G401 (cell line): Measurements from ENCODE around the gene DISP3. TPM values are rescaled to one million over a fixed set of nuclear protein-coding genes. Genes with fewer than 3 reads are reported as not detected.

Source experiments
- DNase-seq: peaks from one replicate; pipeline ENCODE4 v3.0.0-alpha.2; 2015; ENCODE audit warnings: low spot score
- in situ Hi-C: cut with HindIII; loops from 2 replicates; pipeline ENCODE4 v1.10.0; 2016; ENCODE audit warnings: low sequenced_read_pairs, mixed read lengths
- total RNA-seq: library from RNA; depleted of rRNA; stranded (reverse); fragments of >200 nt; shearing (Covaris generic); gene quantifications from 2 replicates; pipeline ENCODE4 v1.2.3, GENCODE V29; 2014

Gene DISP3
- total RNA-seq, 1 experiment from 2014 or later, result not detected

DNA sequence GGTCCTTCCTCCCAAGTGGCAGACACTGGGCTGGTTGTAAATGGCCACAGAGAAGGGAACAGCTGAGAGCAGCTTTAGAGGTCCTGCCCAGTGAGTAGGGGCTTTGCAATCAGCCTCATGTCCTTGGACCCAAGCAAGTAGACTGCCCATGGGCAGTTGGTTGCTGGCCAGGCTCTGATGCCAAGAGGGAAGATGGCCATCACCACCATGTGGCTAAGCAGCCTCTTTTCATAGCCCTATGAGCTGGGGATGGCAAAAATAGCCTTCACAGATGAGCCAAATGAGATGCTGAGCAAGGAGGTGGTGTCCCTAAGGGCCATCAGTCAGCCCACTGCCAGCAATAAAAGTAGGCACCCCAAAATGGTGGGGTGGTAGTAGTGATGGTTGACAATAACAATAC, 3.2 kb downstream of the DISP3 start:
- in situ Hi-C loops, result loop anchor here (25.0 kb wide), 1 partner anchor 155 kb away; no protein-coding TSS in a partner anchor
- peak; percentile 58 for DNase-seq

DNA sequence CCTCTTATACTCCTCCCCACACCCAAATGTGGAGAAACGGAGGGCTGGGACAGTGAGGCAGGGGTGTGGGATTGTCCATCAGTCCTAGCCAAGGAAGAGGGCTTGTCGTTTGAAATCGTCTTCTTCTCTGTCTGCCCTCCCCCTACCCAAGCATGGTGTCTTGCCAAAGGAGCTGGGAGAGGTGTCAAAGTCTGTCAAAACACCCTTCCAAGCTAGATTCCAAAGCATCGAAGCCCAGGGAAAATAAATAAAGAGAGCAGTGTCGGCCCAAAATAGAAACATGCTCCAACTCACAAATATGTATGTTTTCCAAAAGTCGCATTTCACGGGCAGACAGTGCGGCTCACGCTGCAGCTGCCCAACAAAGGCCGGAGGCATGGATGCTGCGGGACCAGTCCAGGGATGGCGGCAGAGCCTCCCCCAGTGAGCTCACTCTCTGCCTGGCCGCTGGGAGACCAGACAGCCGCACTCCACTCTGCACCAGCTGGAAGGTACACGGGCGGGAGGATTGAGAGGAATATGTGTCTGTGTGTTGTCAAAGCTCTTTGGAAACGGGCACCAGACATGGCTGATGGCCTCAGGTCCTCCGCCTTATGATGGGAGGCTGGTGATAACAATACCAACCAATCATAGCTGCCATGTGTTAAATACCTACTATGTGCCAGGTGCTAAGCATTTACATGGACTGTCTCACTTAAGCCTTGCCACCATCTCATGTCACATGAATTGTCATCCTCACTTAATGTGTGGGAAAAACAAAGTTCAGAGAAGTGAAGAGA, 3.9 kb downstream of the DISP3 start:
- DNase-seq, result no peak
- in situ Hi-C loops, result loop anchor here (25.0 kb wide), 1 partner anchor 154 kb away; no protein-coding TSS in a partner anchor

GRCh38 chr1:11483581-11484320, 4.8 kb downstream of the DISP3 start:
- peak; percentile 10 for DNase-seq
- in situ Hi-C loops, result loop anchor here (25.0 kb wide), 1 partner anchor 154 kb away; no protein-coding TSS in a partner anchor

DNA sequence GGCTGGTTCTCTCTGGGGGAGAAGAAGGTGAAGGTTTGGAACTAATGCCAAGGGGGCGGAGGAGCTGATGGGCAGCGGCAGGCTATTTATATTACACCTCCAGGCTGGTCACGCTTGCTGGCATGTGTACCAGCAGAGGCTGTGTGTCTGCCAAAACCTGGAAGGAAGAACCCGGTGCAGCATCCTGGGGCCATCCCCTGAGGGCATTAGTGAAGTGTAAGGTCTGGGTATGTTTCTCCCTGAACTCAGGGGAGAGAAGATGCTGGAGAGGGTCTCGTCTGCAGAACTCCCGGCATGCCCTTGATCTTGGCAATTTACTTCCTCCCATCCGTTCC, 5.3 kb downstream of the DISP3 start:
- DNase-seq, result peak; percentile 50
- in situ Hi-C loops, result loop anchor here (25.0 kb wide), 1 partner anchor 153 kb away; no protein-coding TSS in a partner anchor

- in situ Hi-C loops, result loop anchor here (25.0 kb wide), 1 partner anchor 152 kb away; no protein-coding TSS in a partner anchor
- peak; percentile 26 for DNase-seq
These were observed 6.2 kb downstream of the DISP3 start for GRCh38 chr1:11485191-11485590.

GRCh38 chr1:11486231-11487009, 7.5 kb downstream of the DISP3 start:
- in situ Hi-C loops, result loop anchor here (25.0 kb wide), 1 partner anchor 151 kb away; no protein-coding TSS in a partner anchor
- no peak for DNase-seq

GRCh38 chr1:11487196-11487751, 8.3 kb downstream of the DISP3 start:
- no peak for DNase-seq

GRCh38 chr1:11488201-11488770, 9.3 kb downstream of the DISP3 start:
- DNase-seq, result no peak
- in situ Hi-C loops, result loop anchor here (25.0 kb wide), 1 partner anchor 149 kb away; no protein-coding TSS in a partner anchor

More at GRCh38 chr1:11487196-11487751, 8.3 kb downstream of the DISP3 start:
- in situ Hi-C loops, result loop anchor here (25.0 kb wide), 1 partner anchor 150 kb away; no protein-coding TSS in a partner anchor

DNA sequence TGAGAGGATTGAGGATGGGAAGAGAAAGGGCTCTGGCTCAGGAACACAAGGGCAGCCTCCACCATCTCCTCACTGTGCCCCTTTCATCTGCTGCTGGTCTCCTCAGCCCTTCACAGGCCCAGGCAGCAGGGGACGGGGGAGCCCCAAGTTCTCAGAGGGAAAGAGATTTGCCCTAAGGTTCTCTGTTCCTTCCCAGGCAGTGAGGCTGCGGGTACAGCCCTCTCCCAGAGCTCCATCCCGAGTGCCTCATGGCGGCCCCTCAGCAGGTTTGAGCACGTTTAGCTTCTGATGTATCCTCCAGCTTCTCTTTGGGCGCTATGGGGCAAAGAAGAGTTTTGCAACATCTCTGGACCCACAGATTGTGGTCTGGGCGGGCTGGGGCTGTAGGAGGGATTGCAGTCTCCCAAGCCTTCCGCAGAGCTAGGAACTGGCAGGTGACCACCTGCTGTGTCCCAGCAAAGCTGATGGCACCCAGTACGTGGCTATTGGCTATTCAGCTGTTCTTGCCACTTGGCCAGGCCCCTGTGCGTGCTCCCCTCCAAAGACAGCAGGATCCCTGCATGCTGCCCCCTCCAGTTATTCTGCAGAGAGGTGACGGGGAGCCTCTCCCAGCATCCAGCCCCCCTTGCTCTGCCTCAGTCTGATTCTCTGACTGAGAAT, 10.1 kb downstream of the DISP3 start:
- in situ Hi-C loops, result loop anchor here (25.0 kb wide), 1 partner anchor 148 kb away; no protein-coding TSS in a partner anchor
- DNase-seq, result no peak

DNA sequence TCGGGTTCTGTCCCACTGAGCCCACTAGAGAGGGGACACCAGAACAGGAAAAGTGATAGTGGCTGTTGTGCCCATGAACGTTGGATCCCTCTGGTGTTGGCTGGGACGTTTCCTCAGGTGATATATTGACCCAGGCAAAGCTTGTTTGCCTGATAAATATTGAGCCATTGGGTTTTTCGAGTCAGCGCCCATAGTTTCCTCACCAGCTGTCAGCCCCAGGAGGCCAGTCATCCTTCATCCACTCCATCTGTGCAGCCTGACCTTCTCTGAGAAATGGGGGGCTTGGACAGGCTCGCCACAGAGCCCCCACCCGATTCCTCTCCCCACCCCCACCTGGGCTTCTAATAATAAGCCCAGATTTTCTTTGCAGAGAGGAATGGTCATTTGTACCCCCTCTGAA, 13.3 kb downstream of the DISP3 start:
- in situ Hi-C loops, result loop anchor here (25.0 kb wide), 1 partner anchor 145 kb away; no protein-coding TSS in a partner anchor
- no peak for DNase-seq

DNA sequence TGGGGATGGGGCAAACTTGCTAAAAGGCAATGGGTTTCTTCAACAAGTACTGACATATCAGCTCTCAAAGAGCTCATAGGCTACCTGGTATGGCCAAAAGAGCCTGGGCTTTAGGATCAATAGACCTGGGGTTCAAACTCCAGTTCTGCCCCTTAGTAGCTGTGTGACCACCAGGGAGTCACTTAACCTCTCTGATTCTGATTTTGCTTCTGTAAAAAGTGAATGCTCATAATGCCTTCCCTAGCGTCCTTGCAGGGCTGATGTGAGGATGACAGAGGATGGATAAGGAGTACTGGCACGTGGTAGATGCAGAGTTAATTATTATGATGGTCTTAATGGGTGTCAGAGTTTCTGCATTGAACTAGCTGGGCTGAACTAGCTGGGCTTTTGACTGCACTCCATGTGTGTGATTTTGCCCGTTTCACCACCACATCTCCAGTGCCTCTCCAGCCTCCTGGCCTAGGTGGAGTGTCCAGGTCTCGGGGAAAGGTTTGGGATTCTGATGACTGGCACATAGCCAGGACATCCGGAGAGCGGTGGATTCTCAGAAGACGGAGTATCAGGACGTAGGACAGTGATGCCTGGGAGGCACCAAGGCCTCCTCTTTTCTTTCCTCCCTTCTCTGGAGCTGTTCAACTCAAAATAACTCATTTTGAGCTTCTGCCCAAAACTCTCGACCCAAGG, 15.2 kb downstream of the DISP3 start:
- in situ Hi-C loops, result loop anchor here (25.0 kb wide), 1 partner anchor 143 kb away; no protein-coding TSS in a partner anchor
- DNase-seq, result no peak

DNA sequence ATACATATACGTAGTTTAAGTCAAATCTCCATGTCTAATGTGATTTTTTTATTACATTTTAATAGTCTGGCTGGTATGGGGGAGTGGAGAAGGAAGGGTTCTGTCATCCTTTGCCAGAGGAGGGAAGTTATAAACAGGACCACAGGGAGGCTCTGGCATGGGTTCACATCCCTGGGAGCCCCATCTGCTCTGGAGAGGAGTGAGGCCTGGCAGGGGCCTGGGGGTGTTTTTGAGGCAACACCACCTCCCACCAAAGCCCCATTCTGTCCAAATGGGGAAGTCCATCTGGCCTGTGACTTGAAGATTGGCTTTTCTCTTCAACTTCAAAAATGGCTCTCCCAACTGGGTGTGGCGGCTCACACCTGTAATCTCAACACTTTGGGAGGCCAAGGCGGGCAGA, 15.8 kb downstream of the DISP3 start:
- in situ Hi-C loops, result loop anchor here (25.0 kb wide), 1 partner anchor 143 kb away; no protein-coding TSS in a partner anchor
- DNase-seq, result peak; percentile 41

DNA sequence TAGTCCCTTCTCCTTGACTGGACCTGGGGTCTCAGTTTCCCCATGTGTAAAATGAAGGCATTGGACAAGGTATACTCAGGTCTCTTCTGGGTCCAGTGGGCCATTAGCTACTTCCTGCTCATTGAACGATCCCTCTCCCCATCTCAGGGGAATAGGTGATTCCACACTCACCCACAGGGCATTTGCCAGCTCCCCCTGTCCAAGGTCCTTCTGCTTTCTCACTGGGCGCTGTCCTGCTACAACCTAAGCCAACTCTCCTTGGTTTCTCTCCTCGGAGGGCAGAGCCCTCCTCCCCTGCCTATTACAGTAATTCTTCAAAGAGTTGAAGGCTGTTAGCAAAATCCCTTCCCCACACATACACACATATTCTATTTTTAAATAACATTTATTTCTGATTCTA, 16.6 kb downstream of the DISP3 start:
- in situ Hi-C loops, result loop anchor here (25.0 kb wide), 1 partner anchor 142 kb away; no protein-coding TSS in a partner anchor
- no peak for DNase-seq

DNA sequence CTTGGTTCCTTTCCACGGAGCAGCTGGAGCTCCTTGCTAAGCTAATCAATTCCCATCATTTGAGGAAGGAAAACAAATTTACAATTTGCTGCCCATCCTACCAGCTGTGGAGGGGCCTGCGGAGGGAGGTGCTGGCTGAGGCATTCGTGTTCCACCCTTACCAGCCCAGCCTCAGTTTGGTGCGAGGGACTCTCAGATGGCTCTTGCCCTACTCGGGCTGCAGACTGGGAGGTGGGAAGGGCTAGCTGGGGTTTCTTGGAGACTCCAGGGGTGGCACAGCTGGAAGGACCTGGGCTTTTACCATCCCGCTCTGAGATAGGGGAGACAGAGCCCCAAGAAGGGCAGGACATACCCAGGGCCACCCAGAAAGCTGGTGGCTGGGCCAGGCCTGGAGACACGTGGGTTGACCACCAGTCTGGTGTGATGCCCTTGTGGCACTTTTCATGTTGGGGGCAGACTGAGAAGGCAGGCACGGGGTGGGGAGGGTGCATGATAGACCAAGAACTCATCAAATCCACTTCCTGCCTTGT, 17.7 kb downstream of the DISP3 start:
- DNase-seq, result no peak
- in situ Hi-C loops, result loop anchor here (25.0 kb wide), 1 partner anchor 141 kb away; no protein-coding TSS in a partner anchor

- no peak for DNase-seq
- in situ Hi-C loops, result loop anchor here (25.0 kb wide), 1 partner anchor 138 kb away; no protein-coding TSS in a partner anchor
These were observed 20.1 kb downstream of the DISP3 start for GRCh38 chr1:11498956-11499594.

DNA sequence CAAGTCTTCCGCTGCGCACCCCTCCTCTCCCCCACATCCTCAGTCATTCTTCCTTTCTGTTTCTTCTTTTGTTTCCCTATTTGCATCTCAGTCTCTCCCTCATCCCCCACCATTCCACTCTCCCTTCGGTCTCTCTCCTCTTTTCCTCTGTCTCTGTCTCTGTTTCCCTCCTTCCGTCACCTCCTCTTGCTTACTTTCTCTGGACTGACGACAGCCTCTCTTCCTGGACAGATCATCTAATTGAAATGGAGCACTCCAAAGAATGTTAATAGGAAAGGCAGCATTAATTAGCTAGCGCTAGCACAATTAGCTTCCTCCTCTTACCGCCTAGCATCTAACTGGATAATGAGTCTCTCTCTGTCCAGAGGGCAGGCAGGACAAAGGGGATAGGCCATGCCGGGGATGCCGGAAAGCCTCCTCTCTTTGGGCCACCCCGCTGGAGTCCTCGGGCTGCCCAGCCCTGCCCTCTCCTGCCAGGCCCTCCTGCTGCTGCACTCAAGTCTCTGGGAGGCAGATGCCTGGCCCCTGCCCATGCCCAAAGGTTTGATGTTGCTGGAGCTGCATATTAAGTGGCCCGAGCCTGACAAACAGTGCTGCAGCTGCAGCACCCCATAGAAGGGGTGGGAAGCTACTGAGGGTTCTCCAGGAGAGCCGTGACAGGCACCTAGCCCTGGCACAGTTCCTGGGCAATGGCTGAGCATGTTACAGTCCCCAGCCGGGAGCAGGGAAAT, 20.8 kb downstream of the DISP3 start:
- DNase-seq, result peak; percentile 18
- in situ Hi-C loops, result loop anchor here (25.0 kb wide), 1 partner anchor 138 kb away; no protein-coding TSS in a partner anchor
